Urothelium cell line (cell line): ENCODE measurements around the gene TMEM198.

Experiments used
- DNase-seq: peaks from one replicate; pipeline ENCODE4 v3.0.0; 2011; ENCODE audit warnings: low spot score, mixed read lengths
- FAIRE-seq: peaks from 2 replicates; lab custom pipeline; 2011; peaks lifted over from hg19 to GRCh38; lab: Jason Lieb, UNC

TMEM198 gene

DNA sequence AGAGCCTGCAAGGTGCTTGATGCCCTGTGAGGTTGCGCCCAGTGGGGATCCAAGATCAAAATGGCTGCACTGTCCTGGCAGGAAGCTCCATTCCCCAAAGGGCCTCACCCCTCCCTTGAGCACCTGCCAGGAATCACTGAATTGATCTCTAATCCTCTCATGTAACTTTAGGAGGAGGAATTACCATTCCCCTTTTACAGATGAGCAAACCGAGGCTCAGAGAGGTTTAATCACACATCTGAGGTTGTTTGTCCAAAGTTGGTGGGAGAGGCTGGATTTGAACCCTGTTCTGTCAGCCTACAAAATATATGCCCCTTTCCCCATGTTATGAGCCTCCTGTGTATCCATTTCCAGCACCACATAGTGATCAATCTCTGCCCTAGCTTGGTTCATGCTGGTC lies 19.0 kb upstream of the TMEM198 start:
- DNase-seq (no peak), FAIRE-seq (no peak)

DNA sequence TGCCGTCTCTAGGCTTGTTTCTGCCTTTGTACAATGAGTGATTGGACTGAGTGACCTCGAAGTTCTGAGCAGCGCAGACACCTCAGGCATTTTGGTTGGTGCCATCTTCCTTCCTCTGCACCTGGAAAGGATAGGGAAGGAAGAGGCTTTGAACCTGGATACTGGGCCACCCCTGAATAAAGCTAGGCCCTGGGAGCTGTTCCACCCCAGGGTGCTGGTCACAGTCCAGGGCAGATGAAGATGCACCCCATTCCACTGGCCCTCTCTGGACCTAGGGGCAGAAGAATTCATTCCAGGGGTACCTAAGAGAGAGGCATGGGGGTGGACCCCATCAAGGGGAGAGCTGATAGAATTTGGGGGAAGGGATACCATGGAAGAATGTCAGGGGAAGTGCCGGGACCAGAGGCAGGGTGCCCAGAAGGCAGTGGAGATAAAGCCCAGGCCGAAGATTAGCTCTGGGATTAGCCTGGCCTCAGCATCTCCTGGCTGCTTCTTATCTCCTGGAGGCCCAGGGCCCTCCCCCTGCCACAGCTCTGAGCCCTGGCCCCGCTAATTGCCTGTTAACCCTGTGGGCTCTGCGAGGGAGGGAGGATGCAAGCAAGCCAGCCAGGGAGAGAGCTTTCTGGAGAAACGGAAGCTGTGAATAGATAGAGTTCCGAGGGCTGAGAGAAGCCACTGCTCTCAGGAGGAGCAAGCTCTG lies 18.1 kb upstream of the TMEM198 start:
- FAIRE-seq (no peak), DNase-seq (no peak)

DNA sequence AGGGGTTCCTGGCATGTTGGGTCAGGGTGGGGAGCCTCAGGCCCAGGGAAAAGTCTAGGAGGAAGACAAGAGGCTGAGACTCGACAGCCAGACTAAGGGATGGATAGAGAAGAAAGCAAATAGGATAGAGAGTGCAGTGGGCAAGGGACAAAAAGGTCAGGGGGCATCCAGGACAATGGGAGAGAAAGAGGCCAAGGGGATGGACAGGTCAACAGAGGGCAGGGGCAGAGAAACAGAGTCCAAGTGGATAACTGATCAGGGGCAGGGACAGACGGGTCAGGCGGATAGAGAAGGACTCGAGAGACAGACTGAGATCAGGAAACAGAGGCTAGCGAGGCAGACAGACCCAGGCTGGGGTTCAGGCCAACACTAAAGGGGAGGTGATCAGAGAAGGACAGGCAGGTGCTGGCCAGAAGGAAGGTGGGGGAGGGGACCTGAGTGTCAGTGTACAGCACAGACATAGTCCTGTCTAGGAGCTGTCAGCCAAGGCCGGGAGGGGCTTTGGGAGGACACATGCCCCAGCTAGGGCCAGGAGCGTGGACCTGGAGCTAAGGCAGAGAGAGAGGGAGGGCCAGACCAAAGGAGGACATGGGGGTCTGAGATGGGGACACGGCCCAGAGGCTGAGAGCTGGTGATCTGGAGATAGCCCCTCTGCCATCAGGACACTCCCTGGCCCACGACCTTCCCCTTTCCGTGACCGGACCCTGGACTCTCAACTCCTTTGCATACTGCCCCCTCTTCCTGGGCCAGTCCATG lies 17.3 kb upstream of the TMEM198 start:
- FAIRE-seq (no peak), DNase-seq (no peak)

DNA sequence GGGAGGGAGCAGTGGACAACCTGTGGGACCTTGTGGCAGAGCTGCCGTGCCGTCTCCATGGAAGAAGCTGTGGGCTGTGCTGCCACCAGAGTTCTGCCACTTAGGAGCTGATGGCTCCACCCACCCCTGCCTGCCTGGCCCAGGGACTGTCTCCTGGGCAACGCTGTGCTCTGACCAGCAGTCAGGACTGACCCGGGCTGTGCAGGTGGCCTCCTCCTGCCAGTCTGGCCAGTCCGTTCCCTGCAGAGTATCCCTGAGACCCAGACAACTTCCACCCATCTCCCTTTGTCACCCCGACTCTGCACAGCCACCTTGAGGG lies 16.8 kb upstream of the TMEM198 start:
- DNase-seq: no peak
- FAIRE-seq: no peak

DNA sequence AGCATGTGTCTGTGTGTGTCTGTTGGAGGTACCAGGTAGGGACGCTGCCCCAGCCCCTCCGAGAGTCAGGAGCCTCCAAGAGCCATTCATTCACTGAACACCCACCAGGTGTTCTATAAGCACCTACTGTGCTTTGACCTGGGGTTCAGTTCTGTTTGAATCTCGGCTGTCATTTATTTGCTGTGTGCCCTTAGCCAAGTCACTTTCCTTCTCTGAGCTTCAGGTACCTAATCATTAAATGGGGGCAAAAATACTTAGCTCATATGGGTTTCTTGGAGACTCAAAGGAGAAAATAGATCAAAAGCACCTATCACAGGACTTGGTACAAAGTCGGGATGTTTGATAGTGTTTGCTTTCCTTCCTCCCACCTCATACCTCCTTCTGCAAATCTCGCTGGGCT lies 16.4 kb upstream of the TMEM198 start:
- DNase-seq (no peak), FAIRE-seq (no peak)

DNA sequence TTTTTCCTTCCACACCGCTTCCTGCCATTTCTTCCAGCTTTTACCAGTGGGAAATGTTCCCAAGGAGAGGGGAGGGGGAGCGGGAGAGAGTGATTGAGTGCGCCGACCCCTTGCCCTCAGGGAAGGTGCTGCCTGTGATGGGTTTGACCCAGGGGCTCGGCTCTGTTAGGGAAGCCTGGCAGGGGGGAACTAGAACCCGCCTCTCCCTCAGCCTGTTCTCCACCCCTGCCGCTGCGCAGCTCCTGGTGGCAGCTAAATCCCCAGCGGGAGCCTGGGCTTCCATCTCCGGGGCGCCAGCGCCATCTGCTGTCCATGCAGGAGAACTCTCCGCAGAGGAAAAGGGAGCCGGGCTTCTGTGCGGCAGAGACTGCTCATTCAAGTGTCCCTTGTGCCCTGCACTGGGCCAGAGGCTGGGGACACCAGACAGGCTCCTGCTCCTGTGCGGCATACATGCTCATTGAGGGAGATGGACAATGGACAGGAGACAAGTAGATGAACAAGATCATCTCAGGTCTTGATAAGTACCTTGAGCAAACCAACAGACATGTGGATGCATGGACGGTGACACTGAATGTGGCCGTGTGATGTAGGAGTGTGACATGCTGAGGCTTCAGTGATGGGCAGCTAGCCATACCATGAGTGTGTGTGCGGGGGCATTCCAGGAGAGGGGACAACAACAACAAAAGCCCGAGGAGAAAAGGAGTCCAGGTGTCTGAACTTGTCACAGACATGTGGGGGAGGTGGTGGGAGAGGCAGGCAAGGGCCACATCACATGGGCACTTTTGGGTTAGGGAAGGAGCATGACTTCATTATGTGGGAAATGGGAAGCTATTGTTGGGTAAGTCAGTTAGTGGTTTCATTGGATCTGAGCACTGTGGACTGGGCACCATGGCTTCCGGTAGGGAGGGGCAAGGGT lies 13.5 kb upstream of the TMEM198 start:
- peak; percentile 93 for DNase-seq
- peak; percentile 58 for FAIRE-seq

DNA sequence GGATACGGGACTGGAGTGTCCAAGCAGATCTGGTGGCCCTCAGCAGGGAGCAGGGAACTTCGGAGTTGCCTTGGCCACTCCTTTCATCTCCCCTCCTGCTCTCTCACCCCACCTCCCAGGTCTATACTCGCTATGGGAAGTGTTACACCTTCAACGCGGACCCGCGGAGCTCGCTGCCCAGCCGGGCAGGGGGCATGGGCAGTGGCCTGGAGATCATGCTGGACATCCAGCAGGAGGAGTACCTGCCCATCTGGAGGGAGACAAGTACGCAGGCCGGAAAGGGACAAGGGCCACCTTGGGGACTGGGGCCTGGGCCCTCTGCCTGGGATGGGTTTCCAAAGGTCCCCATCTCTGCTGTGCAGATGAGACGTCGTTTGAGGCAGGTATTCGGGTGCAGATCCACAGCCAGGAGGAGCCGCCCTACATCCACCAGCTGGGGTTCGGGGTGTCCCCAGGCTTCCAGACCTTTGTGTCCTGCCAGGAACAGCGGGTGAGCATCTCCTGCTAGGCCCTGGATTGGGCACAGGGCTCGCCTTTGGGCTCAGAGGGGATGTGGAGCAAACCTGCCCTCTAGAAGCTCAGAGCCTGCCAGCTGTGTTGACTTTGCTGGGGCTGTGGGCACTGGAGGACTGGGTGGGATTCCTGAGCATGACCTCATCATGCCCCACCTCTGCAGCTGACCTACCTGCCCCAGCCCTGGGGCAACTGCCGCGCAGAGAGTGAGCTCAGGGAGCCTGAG lies 12.0 kb upstream of the TMEM198 start:
- DNase-seq: no peak

DNA sequence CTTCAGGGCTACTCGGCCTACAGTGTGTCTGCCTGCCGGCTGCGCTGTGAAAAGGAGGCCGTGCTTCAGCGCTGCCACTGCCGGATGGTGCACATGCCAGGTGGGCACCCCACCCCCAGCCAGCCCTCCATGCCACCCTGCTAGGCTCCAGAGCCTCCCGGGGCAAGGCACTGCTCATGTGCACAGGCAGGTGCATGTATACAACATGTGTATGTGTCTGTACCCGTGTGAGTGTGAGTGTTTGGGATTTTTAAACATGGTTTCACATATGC lies 11.5 kb upstream of the TMEM198 start:
- FAIRE-seq (no peak), DNase-seq (no peak)

More for the DNA sequence above, 12.0 kb upstream of the TMEM198 start:
- no peak for FAIRE-seq

DNA sequence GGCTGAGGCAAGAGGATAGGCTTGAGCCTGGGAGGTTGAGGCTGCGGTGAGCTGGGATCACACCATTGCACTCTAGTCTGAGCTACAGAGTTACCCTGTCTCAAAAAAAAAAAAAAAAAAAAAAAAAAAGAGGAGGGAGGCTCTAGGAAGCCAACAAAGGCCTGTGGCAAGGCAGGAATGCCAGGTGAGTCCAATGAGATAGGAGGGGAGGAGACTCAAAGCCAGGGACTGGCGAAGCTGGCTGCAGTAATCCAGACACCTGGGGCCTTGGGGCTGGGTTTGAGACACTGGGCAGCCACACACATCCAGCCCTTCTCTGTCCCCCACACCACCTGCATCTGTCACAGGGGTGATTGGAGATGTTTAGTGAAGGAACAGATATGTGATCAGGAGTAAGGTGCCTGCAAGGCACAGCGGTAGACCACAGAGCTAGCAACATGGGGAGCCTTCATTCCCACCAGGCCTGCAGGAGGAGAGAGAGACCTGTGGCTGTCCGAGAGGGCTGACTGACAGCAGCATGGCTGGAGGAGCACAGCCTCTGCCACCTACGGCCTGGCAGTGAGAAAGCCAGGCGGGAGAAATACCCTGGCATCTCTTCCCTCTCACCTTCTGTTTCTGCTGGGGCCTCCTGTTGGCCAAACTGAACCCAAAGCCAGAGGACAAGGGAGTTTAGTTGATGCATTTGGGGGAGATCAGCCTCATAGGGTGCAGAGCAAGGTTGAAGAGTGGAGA lies 9.7 kb upstream of the TMEM198 start:
- FAIRE-seq (no peak), DNase-seq (no peak)

DNA sequence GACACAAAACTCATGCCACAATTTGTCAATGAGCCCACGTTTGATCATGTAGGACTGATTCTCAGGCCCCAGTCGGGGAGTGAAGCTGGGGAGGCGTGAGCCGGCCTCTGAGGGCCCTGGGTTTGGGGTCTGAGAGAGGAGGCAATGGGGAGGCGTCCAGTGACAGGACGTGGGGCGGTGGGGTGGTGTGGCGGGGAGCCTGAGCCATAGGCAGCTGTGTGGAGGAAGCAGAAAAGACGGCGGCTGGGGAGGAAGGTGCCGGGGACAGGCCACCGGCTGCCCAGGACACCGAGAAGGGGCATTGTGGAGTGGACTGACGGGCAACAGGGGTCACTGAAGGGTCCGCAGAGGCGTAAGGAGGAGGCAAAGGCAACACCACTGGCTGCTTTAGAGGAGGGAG lies 7.4 kb upstream of the TMEM198 start:
- DNase-seq: no peak
- FAIRE-seq: no peak

DNA sequence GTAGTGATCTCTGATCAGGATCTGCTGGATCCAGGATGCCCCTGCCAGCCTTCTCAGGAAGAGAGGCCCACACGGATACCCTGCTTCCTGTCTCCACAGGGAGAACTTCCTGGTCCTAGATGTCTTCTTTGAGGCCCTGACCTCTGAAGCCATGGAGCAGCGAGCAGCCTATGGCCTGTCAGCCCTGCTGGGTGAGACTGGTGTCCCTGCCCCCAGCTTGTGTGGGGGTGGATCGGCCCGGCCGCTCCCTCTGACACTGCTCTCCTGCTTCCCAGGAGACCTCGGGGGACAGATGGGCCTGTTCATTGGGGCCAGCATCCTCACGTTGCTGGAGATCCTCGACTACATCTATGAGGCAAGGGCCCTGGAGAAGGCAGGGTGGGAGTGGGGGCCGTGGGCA lies 6.9 kb upstream of the TMEM198 start:
- FAIRE-seq (no peak), DNase-seq (no peak)

DNA sequence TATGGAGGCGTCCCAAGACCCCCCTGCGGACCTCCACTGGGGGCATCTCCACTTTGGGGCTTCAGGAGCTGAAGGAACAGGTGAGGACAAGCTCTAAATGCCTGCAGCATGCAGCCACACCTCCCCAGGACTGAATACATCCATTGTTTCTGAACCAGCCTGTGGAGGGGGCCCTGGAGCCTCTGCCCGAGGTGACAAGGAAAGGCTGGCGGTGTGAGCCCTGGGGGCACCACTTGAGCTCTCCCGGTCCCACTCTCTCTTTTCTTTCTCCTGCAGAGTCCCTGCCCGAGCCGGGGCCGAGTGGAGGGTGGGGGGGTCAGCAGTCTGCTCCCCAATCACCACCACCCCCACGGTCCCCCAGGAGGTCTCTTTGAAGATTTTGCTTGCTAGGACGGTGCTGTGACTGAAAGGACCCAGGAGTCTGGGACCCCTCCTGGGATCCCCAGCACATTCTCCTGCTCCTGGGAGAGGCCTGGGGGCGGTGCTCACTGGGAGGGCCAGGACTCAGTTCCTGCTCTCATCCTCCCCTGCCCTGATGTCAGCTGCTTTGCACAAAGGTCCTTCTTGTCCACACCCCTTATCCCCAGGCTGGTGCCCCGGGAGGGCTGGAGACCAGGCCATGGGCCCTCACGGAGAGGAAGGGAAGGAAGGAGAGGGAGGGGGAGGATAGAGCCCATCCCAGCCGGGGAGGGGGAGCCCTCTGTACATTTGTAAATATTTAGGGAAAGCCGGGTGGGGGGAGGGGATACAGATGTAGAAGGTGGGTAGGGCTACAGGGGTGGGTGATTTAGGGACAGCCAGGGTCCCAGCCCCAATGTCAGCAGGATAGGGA lies 6.0 kb upstream of the TMEM198 start:
- FAIRE-seq: no peak

DNA sequence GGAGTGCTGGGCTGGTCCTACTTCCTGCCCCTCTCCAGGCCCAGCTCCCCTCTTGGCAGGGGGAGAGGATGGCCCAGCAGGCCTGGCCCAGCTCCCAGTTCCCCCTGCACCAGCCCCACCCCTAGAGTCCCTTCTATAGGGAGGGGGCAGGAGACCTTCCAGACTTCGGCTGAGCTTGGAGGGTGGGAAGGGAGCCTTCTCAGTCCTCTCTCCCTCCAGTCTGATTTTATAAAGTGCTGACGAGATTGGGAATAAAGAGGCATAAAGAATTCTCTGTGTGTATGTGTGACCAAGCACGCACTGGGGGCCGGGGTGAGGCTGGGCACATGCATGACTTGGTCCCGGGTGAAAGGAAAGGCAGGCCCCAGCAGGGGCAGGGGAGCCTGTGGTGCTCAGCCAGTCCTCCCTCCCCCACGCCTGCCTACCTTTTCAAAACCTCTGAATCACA lies 5.3 kb upstream of the TMEM198 start:
- no peak for FAIRE-seq
- no peak for DNase-seq

More for the DNA sequence above, 6.0 kb upstream of the TMEM198 start:
- no peak for DNase-seq

DNA sequence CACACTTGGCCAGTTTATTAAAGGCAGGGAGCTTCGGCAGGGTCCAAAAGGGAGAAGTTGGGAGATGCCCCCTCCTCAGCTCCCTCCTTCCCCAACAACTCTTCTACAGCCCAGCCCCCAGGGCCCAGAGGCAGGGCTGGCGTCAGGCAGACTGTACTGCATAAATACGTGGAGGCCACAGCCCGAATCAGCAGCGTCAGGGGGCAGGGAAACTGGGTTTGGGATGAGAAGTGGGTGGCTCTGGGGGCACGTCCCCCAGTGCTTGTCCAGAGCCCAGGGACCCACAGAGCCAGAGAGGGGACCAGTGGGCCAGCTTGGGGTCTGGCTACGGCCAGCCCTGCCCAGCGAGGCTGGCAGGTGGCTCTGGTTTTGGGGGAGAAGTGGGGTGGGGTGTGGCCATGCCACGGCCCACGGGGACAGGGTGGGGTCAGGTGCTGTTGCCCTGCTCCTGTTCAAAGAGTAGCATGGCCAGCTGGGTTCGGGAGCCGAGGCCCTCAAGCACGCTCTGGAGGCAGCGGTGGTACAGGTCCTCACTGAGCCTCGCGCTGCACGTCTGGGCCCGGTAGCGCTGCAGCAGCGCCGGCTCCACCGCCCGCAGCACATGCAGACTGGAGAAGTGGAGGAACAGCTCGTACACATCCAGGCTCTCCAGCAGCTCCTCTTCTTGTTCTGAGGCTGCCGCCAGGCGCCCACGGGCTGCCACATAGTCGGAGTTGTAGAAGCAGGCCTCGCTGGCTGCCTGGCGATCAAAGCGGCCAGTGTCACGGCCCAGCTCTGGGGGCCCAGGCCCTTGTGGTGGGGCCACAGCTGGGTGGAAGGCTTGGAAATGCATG lies 4.7 kb upstream of the TMEM198 start:
- DNase-seq (no peak), FAIRE-seq (no peak)

DNA sequence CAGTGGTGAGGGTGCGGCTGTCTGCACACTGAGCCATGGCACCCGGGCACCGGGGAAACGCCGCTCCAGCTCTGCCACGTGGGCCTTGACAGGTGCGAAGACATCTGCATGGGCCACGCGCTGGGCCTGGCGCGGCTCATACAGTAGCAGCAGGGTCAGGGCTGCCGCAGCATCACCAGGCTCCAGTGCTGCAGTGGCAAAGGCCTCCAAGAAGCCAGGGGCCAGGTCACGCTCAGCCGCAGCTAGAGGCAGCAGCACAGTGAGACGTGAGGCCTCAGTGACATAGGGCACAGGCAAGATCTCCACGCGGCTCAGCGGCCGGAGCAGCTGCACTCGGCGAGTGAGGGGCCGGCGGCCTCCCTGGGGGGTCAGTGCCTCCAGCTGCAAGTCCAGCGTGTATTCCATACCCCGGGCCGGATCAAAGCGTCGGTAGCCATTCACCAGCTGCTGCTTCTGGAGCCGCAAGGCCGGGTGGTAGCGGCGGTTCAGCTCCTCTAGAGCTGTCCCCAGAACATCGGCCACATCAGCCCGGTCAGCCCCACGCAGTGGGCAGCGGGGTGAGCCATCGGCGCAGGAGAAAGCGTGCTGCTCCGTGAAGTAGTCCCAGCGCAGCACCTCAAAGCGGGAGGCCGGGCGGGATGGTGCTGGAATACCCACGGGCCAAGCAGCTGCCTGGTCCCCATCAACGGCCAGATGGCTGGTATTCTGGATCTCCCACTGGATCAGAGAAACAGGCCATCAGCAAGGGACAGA lies 3.7 kb upstream of the TMEM198 start:
- DNase-seq (no peak), FAIRE-seq (no peak)

DNA sequence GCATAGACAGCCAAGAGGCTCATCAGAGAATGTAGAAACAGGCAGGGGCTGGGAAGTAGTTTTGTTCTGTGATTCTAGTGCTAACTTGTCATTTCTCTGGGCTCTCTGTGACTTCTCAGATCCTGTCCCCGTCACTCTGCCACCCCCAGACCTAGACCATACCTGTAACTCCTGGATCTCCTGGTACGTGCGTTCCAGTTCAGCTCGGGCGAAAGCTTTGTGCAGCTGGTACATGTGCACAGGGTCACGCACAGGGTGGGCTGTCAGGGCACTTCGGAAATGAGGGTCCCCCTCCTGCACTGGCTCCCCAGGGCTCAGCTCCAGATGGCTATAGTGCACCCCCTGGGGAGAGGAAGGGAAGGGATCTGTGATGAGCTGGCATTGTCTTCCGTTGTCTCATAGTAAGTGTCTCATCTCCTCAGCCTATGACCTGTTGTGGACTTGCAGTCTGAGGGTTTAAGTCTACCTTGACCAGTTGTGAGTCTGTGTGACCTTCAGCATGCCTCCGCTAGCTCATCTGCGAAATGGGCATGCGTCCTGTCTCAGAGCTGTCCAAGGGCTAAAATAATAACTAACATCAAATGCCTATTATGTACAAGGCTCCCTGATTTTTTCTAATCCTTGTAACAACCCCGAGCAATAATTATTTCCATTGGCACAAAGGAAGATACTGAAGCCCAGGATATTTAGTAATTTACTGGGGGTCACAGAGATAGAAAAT lies 2.9 kb upstream of the TMEM198 start:
- peak; percentile 40 for FAIRE-seq

DNA sequence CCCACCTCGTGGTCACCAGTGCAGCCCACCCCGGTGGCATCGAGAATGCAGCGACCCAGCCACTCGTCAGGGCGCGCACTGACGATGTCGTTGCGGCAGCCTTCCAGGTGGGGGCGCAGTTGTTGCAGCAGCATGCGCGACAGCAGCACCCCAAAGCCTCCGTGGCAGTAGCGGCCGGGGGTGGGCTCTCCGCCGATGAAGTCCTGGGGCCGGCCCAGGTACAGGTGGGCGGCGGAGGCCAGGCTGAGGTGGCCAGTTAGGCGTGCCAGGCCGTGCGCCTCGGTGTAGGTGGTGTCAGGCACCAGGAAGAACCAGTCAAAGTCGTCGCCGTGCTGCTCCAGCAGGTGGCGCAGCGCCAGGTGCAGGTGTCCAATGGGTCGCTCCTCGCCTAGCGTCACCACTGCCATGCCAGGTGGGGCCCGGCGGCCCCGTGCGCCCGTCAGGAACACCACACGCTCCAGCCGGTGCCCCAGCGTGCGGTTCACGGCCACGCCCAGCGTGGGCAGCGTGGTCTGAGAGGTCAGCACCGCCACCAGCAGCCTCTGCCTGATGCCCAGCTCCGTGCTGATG lies 2.1 kb upstream of the TMEM198 start:
- FAIRE-seq: peak; percentile 93
- peak; percentile 89 for DNase-seq

More for the DNA sequence above, 2.9 kb upstream of the TMEM198 start:
- no peak for DNase-seq
